NCI-H187 treated with DMSO at 0.1 percent for 48 hours (cell line): ENCODE results near the gene PEX26.
"Not testable (repeated sequence)": the region's sequence is repeated elsewhere in the genome, so short reads cannot be mapped to it uniquely, and the experiment has no call there.

Experiments
- DNase-seq: peaks from one replicate; lab custom pipeline; 2025; lab: John Stamatoyannopoulos, UW

The PEX26 gene

DNA sequence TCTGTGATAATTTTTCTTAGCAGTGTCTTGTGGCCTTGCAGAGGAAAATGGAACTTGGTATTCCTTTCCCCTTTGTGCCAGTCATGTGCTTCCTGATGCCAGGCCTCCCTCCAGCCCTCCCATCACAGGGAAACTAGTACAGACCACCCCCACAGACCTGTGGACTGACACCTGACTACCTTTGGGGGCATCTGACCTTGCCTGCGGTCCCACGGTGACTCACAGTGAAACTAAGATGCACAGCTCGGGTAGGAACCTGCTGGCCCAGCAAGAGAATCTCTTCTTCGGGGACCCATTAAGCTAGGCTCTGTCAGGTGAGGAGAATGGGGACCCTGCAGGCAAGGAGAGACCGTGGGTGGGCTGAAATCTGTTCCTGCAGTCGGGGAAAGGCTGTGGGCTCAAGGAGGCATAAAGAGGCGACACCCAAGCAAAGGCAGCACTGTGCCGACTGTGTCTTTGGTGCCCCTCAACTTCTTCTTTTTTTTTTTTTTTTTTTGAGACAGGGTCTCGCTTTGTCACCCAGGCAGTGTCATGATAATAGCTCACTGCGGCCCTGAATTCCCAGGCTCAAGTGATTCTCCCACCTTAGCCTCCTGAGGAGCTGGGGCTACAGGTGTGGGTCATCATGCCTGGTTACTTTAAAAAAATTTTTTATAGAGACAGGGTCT is 20.8 kb upstream of the PEX26 start:
- DNase-seq: no peak

DNA sequence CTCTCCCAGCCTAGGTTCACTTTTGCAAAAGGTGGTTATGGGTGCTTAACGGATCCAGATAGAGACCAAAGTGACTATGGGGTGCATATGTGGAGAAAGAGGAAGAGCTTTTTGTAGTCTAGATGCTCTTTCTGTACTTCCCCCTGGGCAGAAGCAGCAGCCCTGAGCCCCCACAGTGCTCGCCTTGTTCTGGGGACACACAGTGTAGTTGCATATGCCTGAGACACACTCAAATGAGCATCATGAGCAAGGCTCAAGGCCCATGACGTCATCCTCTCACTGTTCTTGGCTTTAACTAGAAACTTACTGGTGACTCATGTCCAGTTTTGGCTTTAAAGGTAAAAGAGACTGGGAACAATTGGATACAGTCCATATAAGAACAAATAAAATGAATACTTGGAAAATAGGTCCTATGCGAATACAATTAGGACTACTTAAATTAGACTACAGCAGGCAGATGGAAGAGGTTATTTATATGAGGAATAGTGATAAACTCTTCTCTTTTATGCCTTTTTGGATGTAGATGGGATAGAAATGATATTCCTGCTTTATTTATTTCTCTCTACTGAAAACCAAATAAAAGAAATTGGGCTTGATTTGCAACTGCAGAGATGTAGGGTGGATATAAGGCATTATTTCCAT is 20.1 kb upstream of the PEX26 start:
- no peak for DNase-seq

DNA sequence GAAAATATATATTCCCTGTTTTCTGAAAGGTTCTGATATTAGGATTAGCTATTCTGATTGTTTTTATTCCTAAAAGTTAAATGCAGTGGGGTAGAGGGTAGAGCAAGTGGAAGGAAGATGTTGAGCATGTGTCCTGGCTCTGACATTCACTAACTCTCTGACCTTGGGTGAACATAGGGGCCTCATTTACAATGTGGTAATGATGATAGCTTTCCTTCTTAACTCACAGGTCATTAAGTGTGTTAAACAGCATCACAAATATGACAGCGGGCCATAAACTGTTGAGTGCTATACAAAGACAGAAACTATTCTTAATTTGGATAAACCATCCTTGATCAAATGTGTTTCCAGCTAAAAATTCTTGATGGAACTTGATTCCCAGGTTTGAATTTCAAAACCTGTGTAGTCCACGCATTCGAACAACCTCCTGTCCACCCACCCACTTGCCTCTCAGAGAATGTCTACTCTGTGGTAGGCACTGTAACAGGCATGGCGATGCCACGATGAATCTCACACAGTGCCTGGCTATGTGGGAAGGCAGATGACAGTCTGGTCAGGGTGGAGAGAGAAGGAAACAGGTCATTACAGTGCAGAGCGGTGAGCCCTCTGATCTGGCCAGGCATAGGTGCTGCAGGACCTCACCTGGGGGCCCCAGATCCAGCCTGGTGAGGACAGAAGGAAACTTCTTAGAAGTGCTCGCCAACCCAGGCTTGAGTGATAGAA is 19.3 kb upstream of the PEX26 start:
- no peak for DNase-seq

GRCh38 chr22:18059094-18059417 is 18.7 kb upstream of the PEX26 start:
- no peak for DNase-seq

GRCh38 chr22:18059473-18059872 is 18.3 kb upstream of the PEX26 start:
- no peak for DNase-seq

DNA sequence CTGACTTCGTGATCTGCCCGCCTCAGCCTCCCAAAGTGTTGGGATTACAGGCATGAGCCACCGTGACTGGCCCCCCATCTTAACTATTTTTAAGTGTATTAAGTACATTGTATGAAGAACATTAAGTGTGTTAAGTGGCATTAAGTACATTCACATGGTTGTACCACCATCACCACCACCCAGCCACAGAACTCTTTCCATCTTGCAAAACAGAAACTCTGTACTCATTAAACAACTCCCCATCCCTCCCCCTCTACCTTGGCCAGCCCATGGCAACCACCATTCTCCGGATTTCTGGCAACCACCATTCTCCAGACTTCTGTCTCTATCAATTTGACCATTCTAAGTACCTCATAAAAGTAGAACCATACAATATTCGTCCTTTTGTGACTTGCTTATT is 17.8 kb upstream of the PEX26 start:
- DNase-seq: no peak

GRCh38 chr22:18060646-18061620 is 16.9 kb upstream of the PEX26 start:
- no peak for DNase-seq

GRCh38 chr22:18062421-18062820 is 15.4 kb upstream of the PEX26 start:
- DNase-seq: no peak

DNA sequence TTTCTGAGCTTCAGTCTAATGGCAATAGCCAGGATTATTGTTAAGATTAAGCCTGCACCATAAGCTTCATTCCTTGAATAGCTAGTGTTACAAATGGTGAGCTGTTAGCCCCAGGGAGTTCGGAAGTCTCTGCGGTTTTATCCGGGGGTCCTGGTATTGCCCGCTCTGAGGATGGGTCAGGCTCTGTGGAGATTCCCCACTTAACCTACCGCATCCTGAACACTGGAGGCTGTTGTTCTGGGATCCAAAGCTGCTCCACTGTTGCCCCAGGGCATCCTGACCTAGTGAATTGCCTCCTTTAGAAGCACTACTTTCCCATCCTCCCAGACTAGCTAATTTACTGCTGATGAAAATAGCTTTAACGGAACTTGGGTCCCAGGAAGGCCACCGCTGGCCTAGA is 14.5 kb upstream of the PEX26 start:
- no peak for DNase-seq

DNA sequence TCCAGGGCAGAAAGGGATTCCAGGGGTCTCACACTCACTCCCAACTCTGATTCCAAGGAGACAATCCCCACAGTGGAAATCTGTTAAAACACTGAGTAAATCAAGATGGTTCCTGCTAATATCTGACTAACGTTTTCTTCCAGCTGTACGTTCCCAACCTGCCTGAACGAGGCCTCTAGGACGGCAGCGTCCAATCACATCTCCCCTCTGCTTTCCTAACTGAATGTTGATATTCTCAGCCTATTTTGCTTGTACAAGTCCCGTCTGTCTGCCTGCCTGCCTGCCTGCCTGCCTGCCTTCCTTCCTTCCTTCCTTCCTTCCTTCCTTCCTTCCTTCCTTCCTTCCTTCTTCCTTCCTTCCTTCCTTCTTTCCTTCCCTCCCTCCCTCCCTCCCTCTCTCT is 14.1 kb upstream of the PEX26 start:
- DNase-seq: not testable (repeated sequence)

DNA sequence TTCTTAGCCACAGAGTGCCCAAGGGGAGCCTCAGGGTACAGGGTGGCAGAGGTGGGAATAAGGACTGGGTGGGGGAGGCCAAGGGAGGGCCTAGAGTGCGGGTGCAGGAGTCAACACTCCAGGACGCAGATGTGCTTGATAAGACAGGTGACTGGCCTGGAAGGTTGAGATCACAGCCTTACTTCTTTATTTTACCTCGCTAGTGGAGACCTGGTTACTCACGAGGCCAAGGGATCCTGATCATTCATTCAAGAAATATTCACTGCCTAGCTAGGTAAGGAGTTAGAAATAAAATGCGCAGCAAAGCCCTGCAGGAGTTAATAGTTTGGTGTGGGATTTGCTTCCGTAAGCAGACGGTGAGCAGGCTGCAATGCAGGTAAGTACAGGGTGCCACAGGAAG is 13.2 kb upstream of the PEX26 start:
- no peak for DNase-seq

- DNase-seq: no peak
Measured at GRCh38 chr22:18065256-18065655, 12.5 kb upstream of the PEX26 start.

DNA sequence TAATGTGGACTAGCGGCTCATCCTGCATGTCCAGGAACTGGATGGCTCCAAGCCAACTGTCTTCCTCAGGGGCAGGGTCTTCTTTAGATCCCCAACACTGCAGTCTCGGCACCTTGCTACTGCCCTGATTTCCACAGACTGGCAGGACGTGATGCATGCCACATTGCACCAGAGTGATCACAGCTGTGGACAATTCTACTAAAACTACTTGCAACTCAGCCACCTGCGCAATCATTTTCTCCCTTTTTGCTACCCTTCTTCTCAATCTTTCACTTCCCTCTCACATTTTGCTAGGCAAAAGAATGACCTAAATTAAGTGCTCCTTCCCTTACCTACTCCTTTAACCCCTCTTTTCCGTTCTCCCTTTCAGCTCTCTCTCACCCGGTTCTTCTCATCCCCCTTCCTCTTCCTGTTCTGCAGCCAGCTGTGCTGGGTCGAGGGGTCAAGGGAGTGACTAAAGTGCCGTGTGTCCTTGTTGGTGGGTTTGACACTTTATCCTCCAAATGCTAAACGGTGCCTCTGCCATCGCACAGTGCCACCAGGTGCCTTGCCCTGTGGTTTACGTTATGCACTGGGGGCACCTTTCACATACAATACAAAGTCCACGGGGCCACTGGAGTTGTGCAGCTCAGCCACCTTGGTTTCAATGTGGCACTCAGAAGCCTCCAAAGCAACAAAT is 11.5 kb upstream of the PEX26 start:
- no peak for DNase-seq

DNA sequence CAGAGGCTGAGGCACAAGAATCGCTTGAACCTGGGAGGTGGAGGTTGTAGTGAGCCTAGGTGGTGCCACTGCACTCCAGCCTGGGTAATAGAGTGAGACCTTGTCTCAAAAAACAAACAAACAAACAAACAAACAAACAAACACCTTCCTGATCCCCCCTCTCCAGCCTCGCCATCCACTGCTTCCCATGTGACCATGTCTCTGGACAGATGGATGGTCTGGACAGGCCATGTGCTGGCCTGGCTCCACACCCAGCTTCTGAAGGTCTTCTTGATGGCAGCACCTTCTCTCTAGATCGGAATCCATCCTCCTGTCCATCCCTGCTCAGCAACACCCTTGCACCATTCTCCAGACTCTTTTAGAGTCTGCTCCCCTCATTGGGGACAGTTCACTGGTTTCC is 10.7 kb upstream of the PEX26 start:
- DNase-seq: no peak

DNA sequence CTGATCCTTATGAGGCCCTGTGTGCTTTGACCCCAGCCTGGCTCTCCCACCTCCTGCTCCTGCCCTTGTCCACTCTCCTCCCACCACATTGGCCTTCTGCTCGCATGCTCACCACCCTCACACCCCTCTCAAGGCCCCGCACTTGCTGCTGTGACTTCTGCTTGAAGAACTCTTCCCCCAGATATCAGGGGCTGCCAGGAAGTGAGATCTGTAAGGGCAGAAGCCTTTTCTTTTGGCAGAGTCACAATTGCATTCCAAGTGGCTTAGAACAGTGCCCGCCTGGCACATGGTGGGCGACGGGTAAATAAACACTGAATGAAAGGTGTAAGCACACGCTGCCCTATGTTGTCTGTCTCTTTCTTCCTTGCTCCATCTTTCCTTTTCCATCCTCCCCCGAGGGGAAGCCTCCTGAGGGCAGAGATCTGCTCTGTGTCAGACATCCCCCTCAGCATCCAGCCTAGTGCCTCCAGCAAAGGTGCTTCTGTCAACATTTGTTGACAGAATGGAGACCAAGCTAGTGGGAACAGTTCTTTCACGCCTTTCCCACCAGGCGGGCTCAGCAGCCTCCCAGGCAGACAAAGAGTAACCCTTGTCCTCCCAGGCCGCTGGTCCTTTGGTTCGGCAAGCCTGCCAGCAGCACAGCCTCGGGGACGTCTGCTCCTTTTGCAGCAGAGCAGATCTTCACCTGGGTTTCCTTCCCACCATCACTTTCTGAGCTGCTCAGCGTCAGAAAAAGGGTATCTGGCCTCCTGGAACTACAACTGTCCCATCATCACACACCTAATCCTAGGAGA is 10.0 kb upstream of the PEX26 start:
- no peak for DNase-seq

DNA sequence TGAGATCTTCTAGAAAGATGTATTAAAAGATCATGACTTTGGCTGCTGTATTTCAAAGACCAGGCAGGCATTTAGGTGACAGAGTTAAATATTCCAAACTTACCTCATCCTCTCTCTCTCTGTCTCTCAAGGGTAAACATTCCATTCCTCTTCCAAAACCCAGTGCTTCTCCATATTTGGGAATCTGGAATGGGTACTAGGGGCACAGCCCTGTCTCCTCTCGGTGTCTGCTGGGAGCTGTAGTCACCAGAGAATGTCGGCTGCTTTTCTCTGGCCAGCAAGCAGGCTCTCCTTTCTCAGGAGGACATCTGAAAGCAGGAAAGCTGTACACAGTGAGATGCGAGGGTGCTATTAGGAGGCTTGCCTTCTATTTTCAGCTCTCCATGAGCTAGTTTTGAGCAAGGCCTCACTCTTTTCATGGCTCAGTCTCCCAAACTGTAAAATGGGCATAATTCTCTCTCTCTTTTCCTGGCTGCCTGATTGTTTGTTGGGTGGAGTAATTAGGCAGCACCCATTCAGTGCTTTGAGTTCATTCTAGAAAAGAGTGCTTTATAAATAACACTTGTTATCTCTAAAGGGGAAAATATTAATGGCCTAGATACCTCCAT is 9.3 kb upstream of the PEX26 start:
- no peak for DNase-seq

GRCh38 chr22:18069041-18069440 is 8.7 kb upstream of the PEX26 start:
- no peak for DNase-seq

DNA sequence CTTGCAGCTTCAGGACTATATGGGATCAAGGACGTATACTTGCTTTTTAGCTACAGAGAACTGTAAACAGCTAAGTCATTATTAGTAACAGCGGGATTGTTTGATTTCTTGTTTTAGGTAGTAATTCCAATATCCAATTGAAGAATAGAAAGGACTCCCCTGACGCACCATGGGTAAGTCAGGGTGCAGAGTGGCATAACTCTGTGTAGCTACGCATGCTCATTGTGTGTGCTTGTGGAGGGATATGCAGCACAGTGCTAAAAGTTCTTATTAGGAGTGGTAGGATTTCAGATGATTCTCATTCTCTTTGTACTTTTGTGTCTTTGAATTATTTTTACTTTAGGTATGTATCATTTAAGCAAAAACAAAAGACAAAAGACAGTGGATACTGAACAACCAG is 7.7 kb upstream of the PEX26 start:
- DNase-seq: no peak

DNA sequence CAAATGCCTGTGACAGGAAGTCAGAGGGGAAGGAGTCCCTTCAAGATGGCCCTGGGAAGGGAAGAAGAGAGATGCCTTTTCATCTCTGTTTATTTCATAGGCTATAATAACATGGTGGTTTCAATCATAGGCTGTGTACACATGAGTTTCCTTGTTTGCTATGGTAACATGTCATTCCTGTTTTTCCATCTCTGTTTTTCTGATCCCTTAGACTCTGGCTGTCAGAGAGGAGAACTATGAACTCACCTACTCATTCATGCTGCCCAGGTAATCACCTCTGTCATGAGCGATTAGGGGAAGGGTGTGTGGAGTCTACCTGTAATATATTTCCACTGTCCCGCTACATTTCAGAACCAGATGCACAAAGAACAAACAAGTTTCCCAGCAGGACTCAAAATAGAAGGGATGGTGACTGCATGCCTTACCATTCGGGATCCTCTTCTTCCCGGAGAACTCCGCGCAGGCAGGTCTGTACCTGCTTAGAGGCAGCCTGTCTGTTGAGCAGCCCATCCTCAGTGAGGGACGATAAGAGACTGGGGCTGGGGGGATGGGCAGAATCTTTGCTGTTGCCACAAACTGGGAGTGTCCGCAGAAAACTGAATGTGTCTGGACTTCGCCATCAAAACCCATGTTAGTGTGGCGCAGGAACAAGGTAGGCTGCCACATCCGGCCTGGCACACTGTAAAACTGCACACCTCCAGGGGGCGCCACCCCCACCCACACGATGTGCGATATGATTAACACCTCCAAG is 7.1 kb upstream of the PEX26 start:
- no peak for DNase-seq
